Liver (tissue), 3 donors: ENCODE measurements around the gene HELZ2.

ENCODE experiments used
- ATF3 ChIP-seq: IDR thresholded peaks from 2 replicates; pipeline ENCODE4 v1.6.1; 2016; ENCODE audit warnings: antibody characterized with exemption
- EGR1 ChIP-seq, 2 donors: IDR thresholded peaks; 2 replicates each; pipeline ENCODE4 v1.6.1; 2016 to 2018; ENCODE audit warnings: antibody characterized with exemption in 2 of 2, low read depth in 2 of 2
- FOXA1 ChIP-seq: IDR thresholded peaks from 2 replicates; pipeline ENCODE4 v1.6.1; 2016; ENCODE audit warnings: antibody characterized with exemption
- GABPA ChIP-seq, 2 donors: IDR thresholded peaks in 1 of 2; conservative IDR thresholded peaks in 1 of 2; 2 replicates each; pipeline ENCODE4 v1.6.1; 2016; ENCODE audit warnings: antibody characterized with exemption in 2 of 2, mild to moderate bottlenecking in 1 of 2, moderate library complexity in 1 of 2
- MAX ChIP-seq: IDR thresholded peaks from 2 replicates; pipeline ENCODE4 v1.6.1; 2016; ENCODE audit warnings: antibody characterized with exemption
- RAD21 ChIP-seq, 2 donors: IDR thresholded peaks; 2 replicates each; pipeline ENCODE4 v1.6.1; 2016; ENCODE audit warnings: antibody characterized with exemption in 2 of 2, mild to moderate bottlenecking in 2 of 2
- RXRA ChIP-seq, 2 donors: IDR thresholded peaks; 2 replicates each; pipeline ENCODE4 v1.6.1; 2017 to 2018; ENCODE audit warnings: antibody characterized with exemption in 2 of 2, mild to moderate bottlenecking in 1 of 2
- SP1 ChIP-seq: IDR thresholded peaks from 2 replicates; pipeline ENCODE4 v1.6.1; 2018; ENCODE audit warnings: antibody characterized with exemption, mild to moderate bottlenecking
- YY1 ChIP-seq: IDR thresholded peaks from 2 replicates; pipeline ENCODE4 v1.6.1; 2016; ENCODE audit warnings: antibody characterized with exemption, mild to moderate bottlenecking
- ZBTB33 ChIP-seq: IDR thresholded peaks from 2 replicates; pipeline ENCODE4 v1.6.1; 2016; ENCODE audit warnings: antibody characterized with exemption
- TF ChIP-seq, protein P1 (sequence below): fragments of 150-350 bp; IDR thresholded peaks from 2 replicates; pipeline ENCODE4 v1.5.1; 2017; ENCODE audit warnings: improper control_type of control experiment, low read depth, low read length; ENCODE audit not compliant: missing input control
- TF ChIP-seq, protein P2 (sequence below): IDR thresholded peaks from 2 replicates; pipeline ENCODE4 v1.6.1; 2016; ENCODE audit warnings: antibody characterized with exemption, mild to moderate bottlenecking
- donor health status: healthy.
- donor health status: healthy.

- TF ChIP-seq ATF3, result no peak
- TF ChIP-seq, protein P1, sequence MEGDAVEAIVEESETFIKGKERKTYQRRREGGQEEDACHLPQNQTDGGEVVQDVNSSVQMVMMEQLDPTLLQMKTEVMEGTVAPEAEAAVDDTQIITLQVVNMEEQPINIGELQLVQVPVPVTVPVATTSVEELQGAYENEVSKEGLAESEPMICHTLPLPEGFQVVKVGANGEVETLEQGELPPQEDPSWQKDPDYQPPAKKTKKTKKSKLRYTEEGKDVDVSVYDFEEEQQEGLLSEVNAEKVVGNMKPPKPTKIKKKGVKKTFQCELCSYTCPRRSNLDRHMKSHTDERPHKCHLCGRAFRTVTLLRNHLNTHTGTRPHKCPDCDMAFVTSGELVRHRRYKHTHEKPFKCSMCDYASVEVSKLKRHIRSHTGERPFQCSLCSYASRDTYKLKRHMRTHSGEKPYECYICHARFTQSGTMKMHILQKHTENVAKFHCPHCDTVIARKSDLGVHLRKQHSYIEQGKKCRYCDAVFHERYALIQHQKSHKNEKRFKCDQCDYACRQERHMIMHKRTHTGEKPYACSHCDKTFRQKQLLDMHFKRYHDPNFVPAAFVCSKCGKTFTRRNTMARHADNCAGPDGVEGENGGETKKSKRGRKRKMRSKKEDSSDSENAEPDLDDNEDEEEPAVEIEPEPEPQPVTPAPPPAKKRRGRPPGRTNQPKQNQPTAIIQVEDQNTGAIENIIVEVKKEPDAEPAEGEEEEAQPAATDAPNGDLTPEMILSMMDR, result no peak
- TF ChIP-seq YY1, result no peak
- TF ChIP-seq EGR1 (IDR thresholded peaks at IDR 0.05; ENCODE audit: low read depth in 2 of 2), result no peak
- TF ChIP-seq GABPA (IDR thresholded peaks at IDR 0.05 in 1 of 2, conservative IDR thresholded peaks at IDR 0.05 in 1 of 2), result no peak
- no peak for TF ChIP-seq RAD21 (IDR thresholded peaks at IDR 0.05)
- no peak for TF ChIP-seq FOXA1
- TF ChIP-seq, protein P2, sequence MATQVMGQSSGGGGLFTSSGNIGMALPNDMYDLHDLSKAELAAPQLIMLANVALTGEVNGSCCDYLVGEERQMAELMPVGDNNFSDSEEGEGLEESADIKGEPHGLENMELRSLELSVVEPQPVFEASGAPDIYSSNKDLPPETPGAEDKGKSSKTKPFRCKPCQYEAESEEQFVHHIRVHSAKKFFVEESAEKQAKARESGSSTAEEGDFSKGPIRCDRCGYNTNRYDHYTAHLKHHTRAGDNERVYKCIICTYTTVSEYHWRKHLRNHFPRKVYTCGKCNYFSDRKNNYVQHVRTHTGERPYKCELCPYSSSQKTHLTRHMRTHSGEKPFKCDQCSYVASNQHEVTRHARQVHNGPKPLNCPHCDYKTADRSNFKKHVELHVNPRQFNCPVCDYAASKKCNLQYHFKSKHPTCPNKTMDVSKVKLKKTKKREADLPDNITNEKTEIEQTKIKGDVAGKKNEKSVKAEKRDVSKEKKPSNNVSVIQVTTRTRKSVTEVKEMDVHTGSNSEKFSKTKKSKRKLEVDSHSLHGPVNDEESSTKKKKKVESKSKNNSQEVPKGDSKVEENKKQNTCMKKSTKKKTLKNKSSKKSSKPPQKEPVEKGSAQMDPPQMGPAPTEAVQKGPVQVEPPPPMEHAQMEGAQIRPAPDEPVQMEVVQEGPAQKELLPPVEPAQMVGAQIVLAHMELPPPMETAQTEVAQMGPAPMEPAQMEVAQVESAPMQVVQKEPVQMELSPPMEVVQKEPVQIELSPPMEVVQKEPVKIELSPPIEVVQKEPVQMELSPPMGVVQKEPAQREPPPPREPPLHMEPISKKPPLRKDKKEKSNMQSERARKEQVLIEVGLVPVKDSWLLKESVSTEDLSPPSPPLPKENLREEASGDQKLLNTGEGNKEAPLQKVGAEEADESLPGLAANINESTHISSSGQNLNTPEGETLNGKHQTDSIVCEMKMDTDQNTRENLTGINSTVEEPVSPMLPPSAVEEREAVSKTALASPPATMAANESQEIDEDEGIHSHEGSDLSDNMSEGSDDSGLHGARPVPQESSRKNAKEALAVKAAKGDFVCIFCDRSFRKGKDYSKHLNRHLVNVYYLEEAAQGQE, result no peak
- TF ChIP-seq RXRA (IDR thresholded peaks at IDR 0.05), result no peak
- no peak for TF ChIP-seq SP1
- no peak for TF ChIP-seq MAX
- no peak for TF ChIP-seq ZBTB33
Observed at GRCh38 chr20:63532449-63532971, 41.5 kb downstream of the HELZ2 start.
